Activated T-cell treated with anti-CD3 and anti-CD28 coated beads, Interleukin-2, amount 50 U/mL, for 4 hours (primary cell): ENCODE data around the gene CYP4F3. TPM values are rescaled to one million over a fixed set of nuclear protein-coding genes. Genes with fewer than 3 reads are reported as not detected.
"Not testable (repeated sequence)": the region's sequence is repeated elsewhere in the genome, so short reads cannot be mapped to it uniquely, and the experiment has no call there.

Experiments
- ATAC-seq, 2 donors: fragments of 200-7000 bp; cut with Tn5 transposase; one replicate each; pipeline ENCODE4 v1.10.0; 2021
- DNase-seq: peaks from one replicate; pipeline ENCODE4 v3.0.0-alpha.2; 2020
- H3K27me3 Mint-ChIP-seq: one replicate; pipeline ENCODE4 v1.8.0; 2021; ENCODE audit warnings: low read depth, mixed read lengths
- H3K36me3 Mint-ChIP-seq: one replicate; pipeline ENCODE4 v1.8.0; 2022; ENCODE audit warnings: mixed read lengths; ENCODE audit not compliant: insufficient read depth
- H3K4me1 Mint-ChIP-seq: one replicate; pipeline ENCODE4 v1.8.0; 2021; ENCODE audit warnings: low read depth, mixed read lengths
- H3K4me3 Mint-ChIP-seq: one replicate; pipeline ENCODE4 v1.8.0; 2021; ENCODE audit warnings: mild to moderate bottlenecking, moderate library complexity, mixed read lengths
- H3K9me3 Mint-ChIP-seq: one replicate; pipeline ENCODE4 v1.8.0; 2021; ENCODE audit warnings: mixed read lengths
- total RNA-seq, 3 donors: library from RNA; stranded (reverse); gene quantifications; one replicate each; pipeline ENCODE4 v1.2.1, GENCODE V29; 2021

Gene CYP4F3
- total RNA-seq, 3 donors from 2014 or later, result 0.08 to 0.18 TPM; not detected in 1

DNA sequence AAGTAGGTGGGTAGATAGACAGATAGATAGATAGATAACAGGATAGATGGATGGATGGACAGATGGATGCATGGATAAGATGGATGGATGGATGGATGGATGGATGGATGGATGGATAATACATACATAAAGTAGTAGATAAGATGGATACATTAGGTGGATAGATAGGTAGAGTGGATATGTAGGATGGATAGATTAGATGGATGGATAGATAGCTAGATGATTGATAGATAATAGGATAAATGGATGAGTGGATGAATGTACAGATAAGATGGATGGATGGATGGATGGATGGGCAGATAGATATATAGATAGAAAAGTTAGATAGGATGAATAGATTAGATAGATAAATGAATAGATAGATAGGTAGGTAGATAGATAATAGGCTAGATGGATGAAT lies 2.1 kb downstream of the CYP4F3 start:
- Mint-ChIP-seq H3K36me3 (no peaks in the 10 kb centered on the region), H3K9me3 (no peaks in the 10 kb centered on the region), H3K4me3 (no peak overlapping the region), H3K4me1 (peaks cover 3% of the 10 kb centered on the region), H3K27me3 (peaks cover 10% of the 10 kb centered on the region)
- DNase-seq (no peak), ATAC-seq (no peak)

DNA sequence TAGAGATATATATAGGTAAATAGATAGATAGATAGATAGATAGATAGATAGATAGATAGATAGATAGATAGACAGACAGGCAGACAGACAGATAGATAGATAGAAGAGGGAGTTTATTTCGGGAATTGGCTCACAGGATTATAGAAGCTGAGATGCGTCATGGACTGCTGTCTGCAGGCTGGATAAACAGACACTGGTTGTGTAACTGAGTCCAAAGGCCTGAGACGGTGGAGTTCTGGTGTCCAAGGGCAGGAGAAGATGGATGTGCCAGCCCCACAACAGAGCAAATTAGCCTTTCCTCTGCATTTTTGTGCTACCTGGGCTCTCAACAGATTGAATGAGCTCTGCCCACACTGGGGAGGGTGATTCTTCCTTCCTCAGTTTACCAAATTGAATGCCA lies 2.7 kb downstream of the CYP4F3 start:
- Mint-ChIP-seq H3K27me3 (peaks cover 9% of the 10 kb centered on the region), H3K9me3 (no peaks in the 10 kb centered on the region), H3K4me1 (peaks cover 3% of the 10 kb centered on the region), H3K4me3 (no peak overlapping the region), H3K36me3 (no peaks in the 10 kb centered on the region)
- no peak for DNase-seq
- ATAC-seq, result no peak

DNA sequence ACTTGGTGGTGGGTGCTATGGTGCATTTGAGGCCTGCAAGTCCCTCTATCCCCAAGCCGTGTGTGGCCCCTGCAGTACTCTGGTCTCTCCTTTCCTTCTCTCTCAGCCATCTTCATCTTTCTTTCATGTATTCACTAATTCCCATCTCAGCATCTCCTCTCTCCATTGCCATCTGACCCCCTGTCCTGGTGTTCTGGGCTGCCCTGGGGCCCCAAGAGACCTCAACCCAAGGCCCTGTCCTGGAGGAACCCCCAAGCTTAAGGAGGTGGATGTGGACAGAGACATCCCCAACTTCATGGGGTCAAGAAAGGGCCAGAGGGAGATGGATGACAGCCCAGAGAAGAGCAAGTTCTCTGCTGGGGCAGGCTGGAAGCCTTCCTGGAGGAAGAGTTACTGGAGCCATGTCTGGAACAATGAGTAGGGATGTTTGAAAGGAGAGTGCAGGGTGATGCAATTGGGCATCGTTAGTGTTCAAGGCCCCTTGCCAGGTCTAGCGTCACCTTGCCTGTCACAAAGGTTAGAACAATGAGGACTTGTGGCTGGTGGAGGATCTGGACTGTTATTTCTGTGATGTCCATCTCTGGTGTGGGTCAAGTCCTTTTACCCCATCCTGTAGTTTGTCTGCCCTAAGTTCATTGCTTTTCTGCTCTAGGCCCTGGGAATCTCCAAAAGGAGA lies 3.5 kb downstream of the CYP4F3 start:
- no peak for ATAC-seq
- H3K36me3 Mint-ChIP-seq, result no peaks in the 10 kb centered on the region
- H3K27me3 Mint-ChIP-seq, result peaks cover 7% of the 10 kb centered on the region
- DNase-seq, result no peak
- no peaks in the 10 kb centered on the region for H3K9me3 Mint-ChIP-seq
- no peak overlapping the region for H3K4me3 Mint-ChIP-seq
- H3K4me1 Mint-ChIP-seq, result peaks cover 3% of the 10 kb centered on the region

DNA sequence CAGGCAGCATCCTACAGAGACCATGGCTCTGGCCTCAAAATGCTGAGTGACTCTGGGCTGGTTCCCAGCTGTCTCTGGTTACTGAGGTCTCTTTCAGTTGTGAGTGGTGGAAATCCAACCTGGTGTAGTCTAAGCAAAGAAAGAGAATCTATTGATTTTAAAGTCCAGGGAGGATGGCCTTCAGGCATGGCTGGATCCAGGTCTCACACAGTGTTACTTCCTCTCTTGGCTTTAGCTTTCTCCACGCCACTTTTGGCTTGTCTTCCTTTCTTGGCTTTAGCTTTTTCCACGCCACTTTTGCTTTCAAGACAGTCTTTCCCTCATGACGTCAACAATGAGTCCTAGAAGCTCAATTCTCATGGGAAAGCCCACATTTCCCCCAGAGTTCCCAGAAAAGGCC lies 4.1 kb downstream of the CYP4F3 start:
- ATAC-seq (no peak), DNase-seq (no peak)
- H3K36me3 Mint-ChIP-seq, result no peaks in the 10 kb centered on the region
- no peak overlapping the region for H3K4me3 Mint-ChIP-seq
- peaks cover 6% of the 10 kb centered on the region for H3K27me3 Mint-ChIP-seq
- peaks cover 3% of the 10 kb centered on the region for H3K4me1 Mint-ChIP-seq
- no peaks in the 10 kb centered on the region for H3K9me3 Mint-ChIP-seq

DNA sequence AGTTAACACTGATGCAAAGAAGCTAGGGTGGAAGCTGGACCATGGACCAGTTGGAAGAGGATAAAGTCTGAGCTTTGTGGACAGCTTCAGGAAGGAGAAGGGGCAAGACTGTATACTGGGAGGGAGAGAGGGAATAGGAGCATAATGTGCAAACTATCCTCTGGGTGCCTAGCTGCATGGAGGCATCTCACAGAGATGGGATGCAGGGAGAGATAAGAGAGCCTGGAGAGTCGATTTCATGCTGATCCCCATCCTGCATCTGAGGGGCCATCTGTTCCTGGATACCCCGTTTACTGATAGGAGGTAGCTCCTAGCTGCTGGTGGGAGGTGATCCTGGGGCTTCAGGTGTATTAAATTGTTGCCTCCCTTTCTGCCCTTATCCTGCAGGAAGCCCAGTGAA lies 8.8 kb downstream of the CYP4F3 start:
- ATAC-seq (no peak), DNase-seq (no peak)
- Mint-ChIP-seq H3K36me3 (no peaks in the 10 kb centered on the region), H3K4me1 (no peaks in the 10 kb centered on the region), H3K9me3 (no peaks in the 10 kb centered on the region), H3K27me3 (peaks cover 14% of the 10 kb centered on the region), H3K4me3 (no peak overlapping the region)

DNA sequence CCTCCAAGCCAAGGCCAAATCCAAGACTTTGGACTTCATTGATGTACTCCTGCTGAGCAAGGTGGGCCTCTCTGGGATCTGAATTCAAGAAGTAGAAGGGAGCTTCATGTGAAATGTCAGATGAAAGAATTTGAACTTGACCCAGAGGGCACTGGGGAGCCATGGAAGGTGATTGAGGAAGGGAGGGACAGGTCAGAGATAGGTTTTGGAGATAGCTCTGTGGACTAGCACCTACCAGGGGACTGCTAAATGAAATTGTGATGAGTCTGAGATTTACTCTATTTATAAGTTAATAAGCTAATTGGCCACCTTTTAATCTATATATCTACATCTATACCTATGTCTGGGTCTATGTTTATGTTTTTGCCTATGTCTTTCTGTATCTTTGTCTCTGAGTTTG lies 9.4 kb downstream of the CYP4F3 start:
- not testable (repeated sequence) for H3K9me3 Mint-ChIP-seq, H3K36me3 Mint-ChIP-seq, ATAC-seq, DNase-seq, H3K4me1 Mint-ChIP-seq, H3K4me3 Mint-ChIP-seq
- H3K27me3 Mint-ChIP-seq, result peaks cover 19% of the 10 kb centered on the region

DNA sequence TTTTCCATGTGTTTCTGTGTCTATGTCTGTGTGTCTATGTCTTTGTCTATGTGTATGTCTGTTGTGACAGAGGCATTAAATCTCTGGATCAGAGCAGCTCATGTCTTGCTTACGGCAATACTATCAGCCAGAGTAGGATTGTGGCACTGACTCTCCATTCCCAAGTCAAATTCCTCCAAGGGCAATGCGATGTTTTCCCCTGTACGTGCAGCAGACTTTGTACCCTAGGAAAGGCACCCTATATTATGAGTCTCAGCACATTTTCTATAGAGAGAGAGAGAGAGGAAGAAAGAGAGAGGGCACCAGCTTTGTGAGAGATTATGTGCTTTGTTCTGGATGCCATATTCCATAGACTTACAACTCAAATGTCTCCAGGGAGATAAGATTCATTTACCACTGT lies 11.1 kb downstream of the CYP4F3 start:
- ATAC-seq (no peak), DNase-seq (no peak)
- H3K36me3 Mint-ChIP-seq, result no peaks in the 10 kb centered on the region
- no peaks in the 10 kb centered on the region for H3K9me3 Mint-ChIP-seq
- H3K4me1 Mint-ChIP-seq, result no peaks in the 10 kb centered on the region
- no peak overlapping the region for H3K4me3 Mint-ChIP-seq
- H3K27me3 Mint-ChIP-seq, result peaks cover 23% of the 10 kb centered on the region

DNA sequence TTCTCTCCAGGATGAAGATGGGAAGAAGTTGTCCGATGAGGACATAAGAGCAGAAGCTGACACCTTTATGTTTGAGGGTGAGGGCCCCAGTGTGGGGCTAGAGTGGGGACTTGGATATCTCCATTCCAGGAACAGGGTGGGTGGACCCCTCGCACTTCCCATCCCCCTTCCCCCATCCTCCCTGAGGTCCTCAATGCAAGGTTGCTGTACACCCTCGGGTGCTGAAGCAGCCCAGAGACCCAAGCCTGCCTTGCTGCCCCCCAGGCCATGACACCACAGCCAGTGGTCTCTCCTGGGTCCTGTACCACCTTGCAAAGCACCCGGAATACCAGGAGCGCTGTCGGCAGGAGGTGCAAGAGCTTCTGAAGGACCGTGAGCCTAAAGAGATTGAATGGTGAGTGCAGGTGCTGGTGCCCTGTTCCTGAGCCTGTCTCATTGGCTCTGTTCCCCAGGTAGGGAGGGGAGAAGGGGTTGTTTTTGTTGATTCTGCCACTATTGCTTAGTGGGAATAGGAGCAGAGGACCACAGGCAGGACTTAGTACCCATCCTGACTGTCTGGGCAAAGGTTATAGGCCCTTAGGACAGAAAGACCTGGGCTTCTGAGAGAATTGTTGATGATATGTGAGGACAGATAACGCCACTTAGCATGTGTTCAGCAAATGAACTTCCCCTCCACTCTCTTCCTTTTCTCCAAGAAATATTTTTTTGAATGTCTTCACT lies 12.0 kb downstream of the CYP4F3 start:
- ATAC-seq (no peak), DNase-seq (no peak)
- Mint-ChIP-seq H3K36me3 (no peaks in the 10 kb centered on the region), H3K4me1 (no peaks in the 10 kb centered on the region), H3K27me3 (peaks cover 24% of the 10 kb centered on the region), H3K4me3 (no peak overlapping the region), H3K9me3 (no peaks in the 10 kb centered on the region)

DNA sequence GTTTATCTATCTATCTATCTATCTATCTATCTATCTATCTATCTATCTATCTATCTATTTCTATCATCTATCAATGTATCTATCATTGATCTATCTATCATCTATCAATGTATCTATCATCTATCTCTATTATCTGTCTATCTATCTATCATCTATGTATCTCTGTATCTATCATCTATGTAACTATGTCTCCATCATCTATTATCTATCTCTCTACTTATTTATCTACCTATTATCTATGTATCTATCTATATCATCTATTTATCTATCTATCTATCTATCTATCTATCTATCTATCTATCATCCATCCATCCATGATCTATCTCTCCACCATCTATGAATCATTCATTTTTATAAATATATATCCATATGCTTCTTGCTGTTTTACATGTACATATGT lies 15.8 kb downstream of the CYP4F3 start:
- no peaks in the 10 kb centered on the region for H3K36me3 Mint-ChIP-seq
- H3K4me1 Mint-ChIP-seq, result no peaks in the 10 kb centered on the region
- ATAC-seq (no peak), DNase-seq (no peak)
- H3K27me3 Mint-ChIP-seq, result peaks cover 40% of the 10 kb centered on the region
- H3K4me3 Mint-ChIP-seq, result no peak overlapping the region
- H3K9me3 Mint-ChIP-seq, result no peaks in the 10 kb centered on the region

DNA sequence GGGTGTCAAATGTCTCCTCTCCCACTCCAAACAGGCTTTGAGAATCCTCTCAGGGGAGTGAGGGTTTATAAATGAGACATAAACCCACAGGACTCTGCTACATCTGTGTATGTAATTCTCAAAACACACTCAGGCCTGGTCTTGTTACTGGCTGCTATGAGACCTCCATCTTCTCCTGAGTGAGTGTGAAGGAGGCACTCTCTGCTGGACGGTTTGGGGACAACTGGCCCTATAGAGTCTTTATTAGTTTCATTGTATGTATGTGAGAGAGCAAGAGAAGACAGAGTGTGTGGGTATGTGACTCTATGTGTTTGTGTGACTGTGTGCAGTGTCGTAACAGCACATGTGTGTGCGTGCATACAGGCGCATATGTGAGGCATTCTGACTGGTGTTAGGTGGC lies 22.6 kb downstream of the CYP4F3 start:
- no peaks in the 10 kb centered on the region for H3K36me3 Mint-ChIP-seq
- H3K4me3 Mint-ChIP-seq, result no peak overlapping the region
- H3K9me3 Mint-ChIP-seq, result no peaks in the 10 kb centered on the region
- DNase-seq (no peak), ATAC-seq (no peak)
- H3K27me3 Mint-ChIP-seq, result peaks cover 15% of the 10 kb centered on the region
- no peaks in the 10 kb centered on the region for H3K4me1 Mint-ChIP-seq

DNA sequence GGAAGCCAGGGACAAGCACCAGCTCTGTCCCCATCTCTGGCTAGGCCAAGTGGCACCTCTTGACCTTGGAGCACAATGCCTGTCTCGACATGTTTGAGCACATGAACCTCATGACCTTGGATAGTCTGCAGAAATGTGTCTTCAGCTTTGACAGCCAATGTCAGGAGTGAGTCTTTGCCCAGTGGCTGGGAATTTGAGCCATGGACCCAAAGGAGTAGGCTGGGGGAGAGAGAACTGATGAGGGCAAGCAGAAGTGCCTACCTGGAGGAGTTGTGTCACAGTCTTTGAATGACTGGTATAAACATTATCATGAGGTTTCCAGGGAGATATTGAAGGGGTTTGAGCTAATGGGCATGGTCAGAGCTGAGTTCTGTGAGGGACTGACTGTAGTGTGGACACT lies 25.5 kb downstream of the CYP4F3 start:
- H3K4me1 Mint-ChIP-seq, result no peaks in the 10 kb centered on the region
- ATAC-seq (no peak), DNase-seq (no peak)
- H3K36me3 Mint-ChIP-seq, result no peaks in the 10 kb centered on the region
- no peaks in the 10 kb centered on the region for H3K9me3 Mint-ChIP-seq
- H3K4me3 Mint-ChIP-seq, result no peak overlapping the region
- peaks cover 4% of the 10 kb centered on the region for H3K27me3 Mint-ChIP-seq

DNA sequence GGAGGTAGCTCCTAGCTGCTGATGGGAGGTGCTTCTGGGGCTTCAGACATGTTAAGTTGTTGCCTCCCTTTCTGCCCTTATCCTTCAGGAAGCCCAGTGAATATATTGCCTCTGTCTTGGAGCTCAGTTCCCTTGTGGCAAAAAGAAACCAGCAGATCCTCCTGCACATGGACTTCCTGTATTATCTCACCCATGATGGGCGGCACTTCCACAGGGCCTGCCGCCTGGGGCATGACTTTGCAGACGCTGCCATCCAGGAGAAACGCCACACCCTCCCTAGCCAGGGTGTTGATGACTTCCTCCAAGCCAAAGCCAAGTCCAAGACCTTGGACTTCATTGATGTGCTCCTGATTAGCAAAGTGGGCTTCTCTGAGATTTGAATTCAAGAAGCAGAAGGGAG lies 26.2 kb downstream of the CYP4F3 start:
- H3K27me3 Mint-ChIP-seq, result peaks cover 4% of the 10 kb centered on the region
- no peaks in the 10 kb centered on the region for H3K4me1 Mint-ChIP-seq
- DNase-seq (no peak), ATAC-seq (no peak)
- H3K9me3 Mint-ChIP-seq, result no peaks in the 10 kb centered on the region
- H3K4me3 Mint-ChIP-seq, result no peak overlapping the region
- H3K36me3 Mint-ChIP-seq, result no peaks in the 10 kb centered on the region

DNA sequence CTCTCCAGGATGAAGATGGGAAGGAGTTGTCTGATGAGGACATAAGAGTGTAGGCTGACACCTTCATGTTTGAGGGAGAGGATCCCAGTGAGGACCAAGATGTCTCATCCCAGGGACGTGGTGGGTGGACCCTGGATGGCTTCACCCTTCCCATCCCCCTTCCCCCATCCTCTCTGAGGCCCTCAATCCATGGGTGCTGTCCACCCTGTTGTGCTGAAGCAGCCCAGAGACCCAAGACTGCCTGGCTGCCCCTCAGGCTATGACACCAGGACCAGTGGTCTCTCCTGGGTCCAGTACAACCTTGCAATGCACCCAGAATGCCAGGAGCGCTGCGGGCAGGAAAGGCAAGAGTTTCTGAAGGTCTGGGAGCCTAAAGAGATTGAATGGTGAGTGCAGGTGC lies 28.7 kb downstream of the CYP4F3 start:
- no peaks in the 10 kb centered on the region for H3K36me3 Mint-ChIP-seq
- H3K4me3 Mint-ChIP-seq, result no peak overlapping the region
- H3K27me3 Mint-ChIP-seq, result no peaks in the 10 kb centered on the region
- DNase-seq (no peak), ATAC-seq (no peak)
- H3K9me3 Mint-ChIP-seq, result no peaks in the 10 kb centered on the region
- peaks cover 14% of the 10 kb centered on the region for H3K4me1 Mint-ChIP-seq

DNA sequence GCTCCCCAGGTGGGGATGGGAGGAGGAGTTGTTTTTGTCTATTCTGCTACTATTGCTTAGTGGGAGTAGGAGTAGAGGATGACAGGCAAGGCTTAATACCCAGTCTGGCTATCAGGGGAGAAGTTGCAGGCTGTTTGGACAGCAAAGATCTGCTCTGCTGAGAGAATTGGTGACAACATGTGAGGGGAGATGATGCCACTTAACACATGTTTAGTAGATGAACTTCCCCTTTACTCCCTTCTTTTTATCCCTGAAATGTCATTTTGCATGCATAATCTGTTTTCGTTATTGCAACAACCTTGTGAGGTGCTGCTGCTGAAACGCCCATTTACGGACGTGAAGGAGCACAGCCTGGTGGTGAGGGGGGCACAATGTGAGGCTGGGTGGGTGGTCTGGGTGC lies 29.2 kb downstream of the CYP4F3 start:
- no peak overlapping the region for H3K4me3 Mint-ChIP-seq

DNA sequence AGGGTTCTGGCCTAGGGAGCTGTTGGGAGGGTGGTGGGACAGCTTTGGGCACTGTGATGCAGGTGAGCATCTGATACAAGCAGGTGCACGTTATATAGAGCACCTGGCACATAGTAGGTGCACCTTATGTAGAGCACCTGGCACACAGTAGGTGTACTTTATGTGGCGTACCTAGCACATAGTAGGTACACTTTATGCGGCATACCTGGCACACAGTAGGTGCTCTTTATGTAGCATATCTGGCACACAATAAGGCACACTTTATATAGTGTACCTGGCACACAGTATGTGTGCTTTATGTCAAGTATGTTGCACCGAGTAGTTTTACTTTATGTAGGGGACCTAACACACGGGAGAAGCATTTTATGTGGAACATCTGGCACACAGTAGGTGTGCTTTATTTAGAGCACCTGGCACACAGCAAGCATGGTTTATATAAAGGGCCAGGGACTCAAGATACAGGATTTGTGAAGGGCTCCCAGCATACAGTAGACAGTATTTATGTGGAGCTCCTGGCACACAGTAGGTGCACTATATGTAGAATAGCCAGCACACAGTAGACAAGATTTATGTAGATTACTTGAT lies 30.6 kb downstream of the CYP4F3 start:
- Mint-ChIP-seq H3K27me3 (no peaks in the 10 kb centered on the region), H3K9me3 (no peaks in the 10 kb centered on the region), H3K4me3 (no peak overlapping the region), H3K4me1 (peaks cover 16% of the 10 kb centered on the region), H3K36me3 (no peaks in the 10 kb centered on the region)
- no peak for DNase-seq
- ATAC-seq, result no peak

More for the DNA sequence above, 29.2 kb downstream of the CYP4F3 start:
- Mint-ChIP-seq H3K36me3 (no peaks in the 10 kb centered on the region), H3K9me3 (no peaks in the 10 kb centered on the region), H3K4me1 (peaks cover 16% of the 10 kb centered on the region), H3K27me3 (no peaks in the 10 kb centered on the region)
- DNase-seq, result no peak
- ATAC-seq, result no peak
